Endothelial cell of hepatic sinusoid (primary cell): ENCODE results near the gene TRIM65.
"Not testable (repeated sequence)": the region's sequence is repeated elsewhere in the genome, so short reads cannot be mapped to it uniquely, and the experiment has no call there.

Experiments
- in situ Hi-C: cut with HindIII; loops from 2 replicates; pipeline ENCODE4 v1.10.0; 2017; ENCODE audit warnings: low sequenced_read_pairs

Gene TRIM65

DNA sequence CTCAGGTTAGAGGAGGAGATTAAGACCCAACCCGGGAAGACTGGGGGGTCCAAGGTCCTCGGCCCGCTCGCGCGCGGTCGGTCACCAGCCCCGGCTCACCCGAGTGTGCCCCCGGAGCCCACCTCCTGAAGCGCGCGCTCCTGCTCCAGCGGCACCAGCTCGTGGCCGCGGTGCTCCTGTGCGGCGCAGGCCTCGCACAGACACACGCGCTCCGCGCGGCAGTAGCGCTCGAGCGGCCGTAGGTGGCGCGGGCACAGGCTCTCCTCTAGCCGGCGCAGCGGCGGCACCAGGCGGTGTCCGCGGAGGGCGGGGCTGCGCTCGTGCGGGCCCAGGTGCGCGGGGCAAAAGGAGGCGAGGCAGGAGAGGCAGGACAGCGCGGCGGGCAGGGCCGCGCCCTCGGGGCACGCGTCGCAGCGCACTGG is 19.0 kb downstream of the TRIM65 start:
- in situ Hi-C loops: no loop called here

DNA sequence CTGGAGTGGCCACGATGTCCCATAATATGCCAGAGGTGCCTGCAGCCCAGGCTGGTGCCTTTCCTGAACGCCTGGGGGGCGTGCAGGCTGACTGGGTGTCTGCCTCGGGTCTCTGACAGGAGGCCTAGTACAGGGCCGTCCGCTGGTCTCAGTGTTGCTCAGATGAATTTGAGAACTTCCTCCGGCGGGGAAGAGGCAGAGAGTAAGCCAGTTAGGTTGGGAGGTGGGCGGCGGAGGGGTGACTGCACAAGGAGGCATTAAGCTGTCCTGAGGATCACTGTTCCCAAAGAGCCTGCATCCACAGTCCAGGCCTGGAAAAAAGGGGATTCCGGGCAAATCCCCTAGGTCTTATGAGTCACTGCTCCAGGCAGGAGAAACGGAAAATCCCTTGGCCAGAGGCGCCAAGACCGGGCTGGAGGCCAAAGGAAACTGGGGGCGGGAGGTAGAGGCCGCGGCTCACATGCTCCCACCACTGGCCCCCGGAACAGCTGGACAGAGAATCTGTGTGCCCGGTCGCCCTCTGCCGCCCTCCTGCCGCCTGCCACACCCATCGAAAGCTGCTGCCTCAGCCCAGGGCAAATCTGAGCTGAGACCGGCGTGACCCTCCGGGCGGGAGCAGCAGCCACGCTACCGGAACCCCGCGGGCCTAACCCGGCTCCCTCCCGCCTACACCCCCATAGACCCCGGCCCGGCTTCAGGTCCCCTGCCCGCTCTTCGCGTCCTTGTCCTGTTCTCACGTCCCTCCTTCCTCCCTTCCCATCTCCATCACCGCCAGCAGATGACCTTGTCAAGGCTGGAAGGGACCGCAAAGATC is 19.6 kb downstream of the TRIM65 start:
- in situ Hi-C loops: no loop called here

DNA sequence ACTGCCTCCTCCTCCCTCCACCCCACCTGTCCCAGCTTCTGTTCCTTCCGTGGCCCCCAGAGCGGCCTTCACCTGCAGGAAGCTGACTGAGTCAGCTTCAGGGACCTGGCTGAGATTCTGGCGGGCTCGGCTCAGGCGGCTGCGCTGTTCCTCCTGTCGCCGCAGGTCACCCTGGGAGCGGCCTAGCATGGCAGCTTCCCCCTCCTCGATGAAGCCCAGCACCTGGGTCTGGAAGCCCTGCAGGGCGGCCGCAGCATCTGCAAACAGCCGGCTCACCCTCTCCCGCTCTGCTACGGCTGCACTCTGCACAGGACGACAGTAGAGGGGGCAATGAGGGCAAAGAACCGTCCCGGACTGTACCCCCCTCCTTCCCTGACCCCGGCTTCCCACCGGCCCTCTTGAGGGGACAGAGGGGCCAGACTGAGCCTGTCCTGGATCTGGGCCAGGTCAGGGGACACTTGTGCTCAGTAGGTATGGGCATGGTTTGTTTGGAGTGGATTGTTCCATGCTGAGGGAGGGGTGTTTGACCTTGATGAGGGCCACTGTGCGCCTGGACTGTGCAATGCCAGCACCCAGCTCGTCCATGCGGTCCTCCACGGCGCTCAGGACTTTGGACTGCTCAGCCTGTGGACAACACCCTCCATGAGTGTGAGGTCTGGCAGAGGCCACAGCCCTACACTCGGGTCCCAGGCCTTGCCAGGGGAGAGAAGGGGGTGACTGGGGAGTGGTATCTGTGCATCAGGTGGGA is 20.4 kb downstream of the TRIM65 start:
- in situ Hi-C loops: no loop called here

DNA sequence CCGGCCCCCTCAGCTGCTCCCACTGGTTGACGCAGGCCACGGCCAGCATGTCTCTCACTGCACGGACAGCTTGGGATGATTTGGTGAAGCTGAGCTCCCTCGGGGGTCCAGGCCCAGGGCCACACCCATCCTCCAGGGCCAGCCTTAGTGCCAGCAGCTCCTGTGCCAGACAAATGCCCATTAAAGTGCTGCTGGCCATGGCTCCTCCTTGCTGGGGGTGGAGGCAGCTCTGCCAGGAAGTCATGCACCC is 20.9 kb downstream of the TRIM65 start:
- in situ Hi-C loops: no loop called here

DNA sequence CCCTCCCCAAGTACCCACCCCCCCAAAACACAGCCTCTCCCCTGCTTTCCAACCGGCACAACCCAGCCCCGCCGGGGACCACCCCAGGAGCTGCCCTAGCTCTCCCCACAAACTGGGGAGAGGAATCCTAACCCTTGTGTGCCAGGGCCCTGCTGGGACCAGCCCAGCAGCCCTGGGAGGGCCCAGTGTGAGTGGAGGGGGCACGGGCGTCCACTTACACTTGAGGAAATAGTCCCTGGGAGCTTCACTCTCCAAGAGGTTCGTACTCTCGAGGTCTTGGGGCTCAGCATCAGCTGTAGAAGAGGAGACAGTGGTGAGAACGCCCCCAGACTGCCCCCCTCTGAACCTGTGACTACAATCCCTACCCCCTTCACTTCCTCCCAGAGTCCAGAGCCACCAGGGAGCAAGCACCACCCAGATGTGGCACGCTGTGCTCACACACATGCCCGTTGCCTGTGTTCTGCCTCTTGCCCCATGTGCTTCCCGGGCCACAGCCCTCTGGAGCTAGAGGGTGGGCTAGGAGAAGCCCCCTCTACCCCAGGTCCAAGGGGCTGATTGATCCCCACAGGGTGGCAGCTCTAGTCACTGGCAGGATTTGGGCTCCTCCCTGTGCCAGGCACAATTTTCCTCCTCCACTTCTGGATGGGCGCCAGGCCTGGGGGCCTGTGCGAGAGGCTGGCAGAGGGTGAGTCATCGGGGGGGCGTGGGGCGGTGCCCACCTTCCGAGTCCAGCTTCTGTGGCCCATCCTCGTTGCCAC is 21.4 kb downstream of the TRIM65 start:
- in situ Hi-C loops: no loop called here

DNA sequence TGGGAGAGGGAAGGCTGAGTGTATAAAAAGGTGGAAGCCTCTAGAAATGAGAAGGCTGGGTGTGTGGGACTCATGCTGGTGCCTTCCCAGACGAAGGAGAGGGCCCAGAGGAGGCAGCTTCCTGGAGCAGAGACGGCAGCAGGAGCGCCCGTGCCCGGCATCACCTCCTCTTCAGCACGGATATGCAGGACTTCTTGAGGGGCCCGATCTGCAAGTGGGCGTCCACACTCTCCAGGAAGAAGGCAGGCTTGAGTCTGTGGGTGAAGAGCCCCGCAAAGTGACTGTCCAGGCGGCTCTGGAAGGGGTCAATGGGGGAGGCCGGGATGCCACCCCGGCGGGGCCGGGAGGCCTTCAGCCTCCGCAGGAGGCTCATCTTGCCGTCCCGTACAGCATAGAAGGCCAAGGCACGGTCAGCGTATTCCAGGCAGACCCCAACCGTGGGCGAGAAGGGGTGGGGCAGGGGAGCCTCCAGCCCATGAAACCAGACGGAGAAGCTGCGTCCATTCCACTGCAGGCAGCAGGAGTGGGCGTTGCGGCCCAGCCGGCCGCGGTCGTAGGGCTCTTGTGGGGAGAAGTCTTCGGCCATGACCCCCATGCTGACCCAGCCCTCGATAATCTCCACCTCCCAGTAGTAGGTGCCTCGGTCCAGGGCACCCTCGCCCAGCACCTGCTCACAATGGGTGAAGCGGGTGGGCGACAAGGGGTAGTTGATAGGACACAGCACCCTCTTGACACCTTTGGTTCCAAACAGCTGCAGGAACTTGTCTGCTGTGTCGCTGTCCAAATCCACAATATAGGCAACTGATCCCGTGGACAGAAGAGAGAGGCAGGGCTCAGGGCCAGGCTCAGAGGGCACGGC is 22.2 kb downstream of the TRIM65 start:
- in situ Hi-C loops: no loop called here

DNA sequence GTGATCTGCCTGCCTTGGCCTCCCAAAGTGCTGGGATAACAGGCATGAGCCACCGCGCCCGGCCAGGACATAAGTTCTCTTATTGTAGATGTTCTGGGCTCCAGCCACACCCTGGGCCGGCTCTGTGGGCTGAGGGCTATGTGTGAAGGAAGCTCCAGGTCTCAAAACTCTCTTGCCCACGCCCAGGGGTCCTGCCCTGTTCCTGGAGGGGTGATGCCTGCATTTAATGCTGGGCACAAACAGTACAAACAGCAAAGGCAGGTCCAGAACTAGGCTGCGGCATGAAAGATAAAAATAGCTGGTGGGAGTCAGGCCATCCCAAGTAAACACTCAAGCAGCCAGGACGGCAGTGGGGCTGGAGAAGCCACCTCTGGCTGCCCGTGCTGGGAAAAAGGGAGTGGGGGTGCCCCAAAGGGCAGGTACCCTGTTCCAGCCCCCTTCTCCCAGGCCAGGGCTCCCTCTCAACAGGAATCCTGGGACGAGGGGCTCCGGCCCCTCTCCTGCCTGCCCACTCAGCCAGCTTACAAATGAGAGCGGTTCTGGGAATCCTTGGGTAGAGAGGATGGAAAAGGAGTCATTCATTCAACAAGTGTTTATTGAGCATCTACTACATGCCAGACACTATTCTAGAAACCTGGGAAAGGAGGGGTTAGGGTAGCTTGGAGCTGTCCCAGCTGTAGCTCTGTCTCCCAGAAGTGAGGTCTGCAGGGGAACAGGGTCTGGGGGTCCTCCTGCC is 23.0 kb downstream of the TRIM65 start:
- in situ Hi-C loops: no loop called here

DNA sequence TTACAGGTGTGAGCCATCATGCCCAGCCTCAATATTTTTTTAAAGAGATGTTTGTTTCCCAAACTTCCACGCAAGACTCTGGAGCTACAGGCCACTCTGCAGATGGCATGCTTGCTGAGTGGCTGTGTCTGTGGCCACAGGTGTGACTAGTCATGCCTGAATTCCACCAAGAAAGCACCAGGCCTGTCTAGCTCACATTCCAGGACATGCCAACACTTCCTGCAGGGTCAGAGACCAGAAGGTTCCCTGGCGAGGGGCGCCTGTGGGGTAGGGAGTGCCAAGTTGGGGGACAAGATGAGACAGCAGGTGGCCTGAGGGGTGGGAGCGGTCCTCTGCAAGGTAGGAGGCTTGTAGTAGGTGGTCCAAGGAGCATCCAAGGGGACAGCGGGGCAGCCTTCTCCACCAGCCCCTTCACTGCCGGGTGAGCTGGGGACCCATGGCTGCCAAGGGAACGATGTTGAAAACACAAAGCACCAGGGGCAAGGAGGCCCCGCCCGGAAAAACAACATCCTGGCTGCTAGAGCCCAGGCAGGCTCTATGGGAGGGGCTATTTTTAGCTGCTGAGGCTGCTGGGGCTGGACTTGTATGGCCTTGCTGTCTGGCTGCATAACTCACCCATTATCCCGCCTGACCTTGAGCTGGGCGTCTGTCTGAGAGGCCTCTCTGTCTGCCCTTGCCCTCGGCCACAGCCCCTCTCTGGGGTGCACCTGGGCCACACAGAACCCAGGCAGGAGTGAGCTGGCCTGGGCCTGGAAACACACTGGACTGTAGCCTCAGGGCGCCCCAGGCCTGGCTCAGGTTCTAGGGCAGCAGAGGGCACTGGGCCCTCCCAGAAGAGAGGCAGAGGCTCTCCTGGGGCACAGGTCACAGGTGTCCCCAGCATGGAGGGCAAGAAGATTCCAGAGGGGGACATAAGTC is 24.1 kb downstream of the TRIM65 start:
- in situ Hi-C loops: no loop called here

DNA sequence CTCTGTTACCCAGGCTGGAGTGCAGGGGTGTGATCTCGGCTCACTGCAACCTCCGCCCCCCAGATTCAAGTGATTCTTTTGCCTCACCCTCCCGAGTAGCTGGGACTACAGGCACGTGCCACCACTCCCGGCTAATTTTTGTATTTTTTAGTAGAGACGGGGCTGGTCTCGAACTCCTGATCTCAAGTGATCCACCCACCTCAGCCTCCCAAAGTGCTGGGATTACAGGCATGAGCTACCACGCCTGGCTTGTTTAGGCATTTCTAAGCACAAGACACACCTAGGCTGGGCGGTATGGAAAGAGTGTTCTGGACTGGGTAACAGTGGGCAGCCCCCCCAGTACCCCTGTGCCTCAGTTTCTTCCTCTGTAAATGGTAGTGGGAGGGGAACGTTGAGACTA is 26.5 kb downstream of the TRIM65 start:
- in situ Hi-C loops: not testable (repeated sequence)

DNA sequence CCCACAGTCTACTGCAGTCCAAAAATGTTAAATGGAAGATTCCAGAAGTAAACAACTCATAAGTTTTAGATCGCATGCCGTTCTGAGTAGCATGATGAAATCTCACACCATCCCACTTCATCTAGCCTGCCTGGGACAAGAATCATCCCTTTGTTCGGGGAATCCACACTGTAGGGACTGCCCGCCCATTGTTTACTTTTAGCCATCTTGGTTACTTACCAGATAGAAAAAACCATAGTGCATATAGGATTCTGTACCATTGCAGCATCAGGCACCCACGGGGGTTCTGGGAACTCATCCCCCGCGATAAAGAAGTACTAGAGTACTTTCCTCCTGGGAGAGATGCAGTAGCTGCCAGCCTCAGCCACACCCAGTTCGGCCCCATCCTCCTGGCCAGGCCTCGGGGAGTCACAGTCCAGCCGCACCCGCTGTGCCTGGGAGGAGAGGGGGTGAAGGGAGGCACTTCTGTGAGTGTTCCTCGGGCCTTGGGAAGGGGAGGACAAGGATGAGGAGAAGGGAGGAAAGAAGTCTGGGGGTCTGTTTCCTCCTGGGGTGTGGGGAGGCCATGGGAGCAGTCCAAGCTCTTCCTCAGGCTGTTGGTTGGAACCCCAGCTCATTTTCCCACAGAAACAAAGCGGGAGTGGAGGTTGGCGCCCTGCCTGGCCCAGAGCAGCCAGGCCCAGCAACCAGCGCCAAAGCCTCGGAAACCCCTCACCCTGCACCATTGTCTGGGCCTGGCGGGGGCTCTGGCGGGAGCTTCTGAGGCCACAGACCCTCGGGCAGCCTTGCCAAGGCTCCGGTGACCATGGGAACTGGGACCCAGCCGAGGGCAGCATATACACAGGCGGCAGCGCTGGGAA is 27.2 kb downstream of the TRIM65 start:
- in situ Hi-C loops: no loop called here

DNA sequence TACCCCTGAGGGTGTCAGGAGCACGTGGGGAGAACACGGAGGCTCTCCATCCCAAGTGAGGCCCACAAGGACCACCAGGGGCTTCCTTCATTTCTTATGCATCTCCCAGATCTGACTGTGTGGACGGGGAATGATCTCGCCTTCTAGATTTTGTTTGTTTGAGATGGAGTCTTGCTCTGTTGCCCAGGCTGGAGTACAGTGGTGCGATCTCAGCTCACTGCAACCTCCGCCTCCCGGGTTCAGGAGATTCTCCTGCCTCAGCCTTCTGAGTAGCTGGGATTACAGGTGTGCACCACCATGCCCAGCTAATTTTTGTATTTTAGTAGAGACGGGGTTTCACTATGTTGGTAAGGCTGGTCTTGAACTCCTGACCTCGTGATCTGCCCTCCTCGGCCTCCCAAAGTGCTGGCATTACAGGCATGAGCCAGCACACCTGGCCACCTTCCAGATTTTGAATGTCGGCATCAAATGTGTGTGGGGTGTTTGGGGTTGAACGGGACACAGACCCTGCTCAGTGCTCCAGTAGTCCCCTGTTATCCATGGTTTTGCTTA is 27.9 kb downstream of the TRIM65 start:
- in situ Hi-C loops: not testable (repeated sequence)

DNA sequence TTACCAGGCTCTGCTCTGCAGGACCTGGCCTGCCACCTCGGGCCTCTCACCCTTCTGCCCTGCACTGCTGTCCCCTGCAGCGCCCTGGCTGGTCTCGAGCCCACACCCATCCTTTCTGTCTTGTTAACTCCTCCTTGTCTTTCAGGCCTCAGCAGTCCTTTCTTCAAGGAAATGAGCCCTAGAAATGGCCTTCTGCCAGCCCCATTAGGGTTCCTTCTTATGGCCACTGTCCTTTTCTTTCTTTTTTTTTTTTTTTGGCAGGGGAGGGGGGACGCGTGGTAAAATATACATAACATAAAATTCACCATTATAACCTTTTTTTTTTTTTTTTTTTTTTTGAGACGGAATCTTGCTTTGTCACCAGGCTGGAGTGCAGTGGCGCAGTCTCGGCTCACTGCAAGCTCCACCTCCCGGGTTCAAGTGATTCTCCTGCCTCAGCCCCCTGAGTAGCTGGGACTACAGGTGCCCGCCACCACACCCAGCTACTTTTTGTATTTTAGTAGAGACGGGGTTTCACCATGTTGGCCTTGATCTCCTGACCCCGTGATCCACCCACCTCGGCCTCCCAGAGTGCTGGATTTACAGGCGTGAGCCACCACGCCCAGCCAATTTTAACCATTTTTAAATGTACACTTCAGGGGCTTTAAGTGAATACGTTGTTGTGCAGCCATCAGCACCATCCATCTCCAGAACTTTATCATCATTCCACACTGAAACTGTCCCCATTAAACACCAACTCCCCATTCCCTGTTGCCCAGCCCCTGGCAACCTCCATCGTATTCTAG is 31.2 kb downstream of the TRIM65 start:
- in situ Hi-C loops: not testable (repeated sequence)

DNA sequence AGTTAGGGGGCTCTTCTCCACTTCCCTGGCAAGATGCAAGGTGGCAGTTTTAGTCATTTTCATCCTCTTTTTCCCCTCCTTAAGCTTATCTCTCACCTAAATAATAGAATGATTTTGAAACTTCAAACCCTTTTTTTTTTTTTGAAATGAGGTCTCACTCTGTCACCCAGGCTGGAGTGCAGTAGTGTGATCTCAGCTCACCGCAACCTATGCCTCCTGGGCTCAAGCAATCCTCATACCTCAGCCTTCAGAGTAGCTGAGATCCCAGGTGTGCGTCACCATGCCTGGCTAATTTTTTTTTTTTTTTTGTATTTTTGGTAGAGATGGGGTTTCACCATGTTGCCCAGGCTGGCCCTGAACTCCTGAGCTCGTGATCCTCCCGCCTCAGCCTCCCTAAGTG is 31.9 kb downstream of the TRIM65 start:
- in situ Hi-C loops: loop anchor here (5.0 kb wide), 2 partner anchors 37 to 78 kb away; partner anchors contain the start of gene MRPL38

DNA sequence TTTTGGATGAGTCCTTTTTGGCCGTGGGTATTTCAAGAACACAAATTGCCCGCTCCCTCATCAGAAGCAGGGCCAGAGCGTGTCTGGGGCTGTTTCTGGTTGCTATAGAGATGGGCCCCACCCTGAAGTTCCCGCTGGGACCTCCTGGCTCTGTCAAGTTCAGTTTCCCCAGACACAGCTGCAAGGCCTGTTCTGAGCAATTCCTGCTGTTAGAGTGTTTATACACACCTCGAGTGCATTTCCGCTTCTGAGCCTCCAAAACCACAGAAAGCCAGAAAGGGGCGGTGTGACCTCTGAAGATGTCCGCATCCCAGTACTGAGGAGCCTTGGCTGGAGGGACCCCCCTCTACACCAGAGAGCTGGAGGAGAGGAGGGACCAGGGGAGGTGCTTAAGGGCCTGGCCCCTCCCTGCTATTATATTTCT is 32.3 kb downstream of the TRIM65 start:
- in situ Hi-C loops: loop anchor here (5.0 kb wide), 2 partner anchors 38 to 77 kb away; partner anchors contain the start of gene MRPL38

DNA sequence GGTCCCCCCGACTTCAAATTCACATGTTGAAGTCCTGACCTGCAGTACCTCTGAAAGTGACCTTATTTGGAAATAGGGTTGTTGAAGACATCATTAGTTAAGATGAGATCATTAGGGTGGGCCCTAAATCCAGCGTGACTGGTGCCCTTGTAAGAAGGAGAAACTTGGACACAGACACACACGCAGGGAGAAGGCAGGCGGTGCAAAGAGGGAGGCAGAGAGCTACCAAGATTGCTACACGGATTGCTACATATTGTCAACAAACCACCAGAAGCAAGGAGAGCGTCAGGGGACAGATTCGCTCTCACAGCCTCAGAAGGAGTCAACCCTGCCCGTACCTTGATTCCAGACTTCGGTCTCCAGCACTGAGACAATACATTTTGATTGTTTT is 34.8 kb downstream of the TRIM65 start:
- in situ Hi-C loops: loop anchor here (5.0 kb wide), 2 partner anchors 40 to 75 kb away; partner anchors contain the start of gene MRPL38

DNA sequence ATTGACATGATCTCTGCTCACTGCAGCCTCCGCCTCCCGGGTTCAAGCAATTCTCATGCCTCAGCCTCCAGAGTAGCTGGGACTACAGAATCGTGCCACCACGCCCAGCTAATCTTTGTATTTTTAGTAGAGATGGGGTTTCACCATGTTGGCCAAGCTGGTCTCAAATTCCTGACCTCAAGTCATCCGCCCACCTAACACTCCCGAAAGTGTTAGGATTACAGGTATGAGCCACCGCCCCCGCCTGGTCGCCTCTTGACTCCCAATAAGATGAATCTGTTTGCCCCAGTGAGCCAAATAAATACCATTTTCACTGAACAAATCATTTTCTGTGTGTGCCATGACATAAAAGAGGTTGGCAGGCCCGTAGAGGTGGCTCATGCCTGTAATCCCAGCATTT is 37.4 kb downstream of the TRIM65 start:
- in situ Hi-C loops: not testable (repeated sequence)
